OCI-LY1 (cell line): ENCODE data around the gene CHST15.

Experiments used
- H2AFZ ChIP-seq: fragments of 200-600 bp; sonication (generic), shearing (Covaris generic); 2 replicates; pipeline ENCODE4 v1.6.0; 2014; ENCODE audit warnings: antibody characterized with exemption, mild to moderate bottlenecking, low read length
- H3F3A ChIP-seq: fragments of 200-600 bp; sonication (generic), shearing (Covaris generic); 2 replicates; pipeline ENCODE4 v1.6.0; 2014; ENCODE audit warnings: mild to moderate bottlenecking, antibody characterized with exemption, low read length, moderate library complexity; ENCODE audit not compliant: insufficient read depth
- H3K27ac ChIP-seq: fragments of 200-600 bp; sonication (generic); 2 replicates; pipeline ENCODE4 v1.5.1; 2014; ENCODE audit warnings: low read length, mixed run types, mild to moderate bottlenecking, low read depth; ENCODE audit not compliant: poor library complexity, severe bottlenecking
- H3K27me3 ChIP-seq: fragments of 200-600 bp; sonication (generic); 2 replicates; pipeline ENCODE4 v1.6.0; 2014; ENCODE audit warnings: antibody characterized with exemption, mild to moderate bottlenecking, low read length, moderate library complexity; ENCODE audit not compliant: insufficient read depth
- H3K36me3 ChIP-seq: fragments of 200-600 bp; sonication (generic); 2 replicates; pipeline ENCODE4 v1.6.1; 2014; ENCODE audit warnings: mild to moderate bottlenecking, antibody characterized with exemption, low read length, moderate library complexity, mixed read lengths; ENCODE audit not compliant: insufficient read depth
- H3K4me1 ChIP-seq: fragments of 200-600 bp; sonication (generic); 2 replicates; pipeline ENCODE4 v1.5.1; 2014; ENCODE audit warnings: mild to moderate bottlenecking, low read length, moderate library complexity; ENCODE audit not compliant: insufficient read depth, severe bottlenecking
- H3K4me2 ChIP-seq: fragments of 200-600 bp; sonication (generic), shearing (Covaris generic); 2 replicates; pipeline ENCODE4 v1.6.1; 2014; ENCODE audit warnings: low read length
- H3K4me3 ChIP-seq: fragments of 200-600 bp; sonication (generic); 2 replicates; pipeline ENCODE4 v1.5.1; 2014; ENCODE audit warnings: low read length, low read depth, mild to moderate bottlenecking, mixed read lengths; ENCODE audit not compliant: poor library complexity, severe bottlenecking
- H3K79me2 ChIP-seq: fragments of 200-600 bp; shearing (Covaris generic); 2 replicates; pipeline ENCODE4 v1.6.1; 2016; ENCODE audit warnings: mixed run types, low read length, mixed read lengths; ENCODE audit not compliant: insufficient read depth
- H3K9ac ChIP-seq: fragments of 200-600 bp; sonication (generic), shearing (Covaris generic); 2 replicates; pipeline ENCODE4 v1.6.1; 2014; ENCODE audit warnings: mild to moderate bottlenecking, low read length, mixed read lengths
- H3K9me2 ChIP-seq: fragments of 200-600 bp; sonication (generic), shearing (Covaris generic); 2 replicates; pipeline ENCODE4 v1.6.1; 2014; ENCODE audit warnings: low read depth, mild to moderate bottlenecking, low read length, mixed read lengths
- H3K9me3 ChIP-seq: fragments of 200-600 bp; shearing (Covaris generic); 2 replicates; pipeline ENCODE4 v1.6.1; 2014; ENCODE audit warnings: low read length, mixed read lengths
- H4K20me1 ChIP-seq: fragments of 200-600 bp; sonication (generic), shearing (Covaris generic); 2 replicates; pipeline ENCODE4 v1.6.0; 2016; ENCODE audit warnings: mild to moderate bottlenecking, low read length; ENCODE audit not compliant: insufficient read depth
- CTCF ChIP-seq: fragments of 200-600 bp; sonication (generic), shearing (Covaris generic); IDR thresholded peaks from 2 replicates; pipeline ENCODE4 v1.5.1; 2017; ENCODE audit warnings: mild to moderate bottlenecking, antibody characterized with exemption, low read length, moderate library complexity, mixed read lengths
- EZH2 ChIP-seq: fragments of 200-600 bp; sonication (generic), shearing (Covaris generic); IDR thresholded peaks from 2 replicates; pipeline ENCODE4 v1.8.0; 2017; ENCODE audit warnings: borderline replicate concordance, mixed run types, mild to moderate bottlenecking, antibody characterized with exemption, low read length, moderate library complexity, mixed read lengths

CHST15 gene

GRCh38 chr10:124018886-124019525 lies 74.4 kb downstream of the CHST15 start:
- TF ChIP-seq EZH2 (no peak), CTCF (no peak)
- no peaks in the 10 kb centered on the region for H3K4me1 ChIP-seq
- H3K9ac ChIP-seq = no peak overlapping the region
- H3K79me2 ChIP-seq = no peaks in the 10 kb centered on the region
- H3K4me3 ChIP-seq = no peak overlapping the region
- H4K20me1 ChIP-seq = no peaks in the 10 kb centered on the region
- no peaks in the 10 kb centered on the region for H3K27me3 ChIP-seq
- H3K27ac ChIP-seq = no peak overlapping the region
- H2AFZ ChIP-seq = no peak overlapping the region
- peaks cover 35% of the 10 kb centered on the region for H3K36me3 ChIP-seq
- H3F3A ChIP-seq = no peaks in the 10 kb centered on the region
- no peaks in the 10 kb centered on the region for H3K9me2 ChIP-seq
- H3K9me3 ChIP-seq = peaks cover 1% of the 10 kb centered on the region; the same call in 1 of the 2 replicates
- no peak overlapping the region for H3K4me2 ChIP-seq

DNA sequence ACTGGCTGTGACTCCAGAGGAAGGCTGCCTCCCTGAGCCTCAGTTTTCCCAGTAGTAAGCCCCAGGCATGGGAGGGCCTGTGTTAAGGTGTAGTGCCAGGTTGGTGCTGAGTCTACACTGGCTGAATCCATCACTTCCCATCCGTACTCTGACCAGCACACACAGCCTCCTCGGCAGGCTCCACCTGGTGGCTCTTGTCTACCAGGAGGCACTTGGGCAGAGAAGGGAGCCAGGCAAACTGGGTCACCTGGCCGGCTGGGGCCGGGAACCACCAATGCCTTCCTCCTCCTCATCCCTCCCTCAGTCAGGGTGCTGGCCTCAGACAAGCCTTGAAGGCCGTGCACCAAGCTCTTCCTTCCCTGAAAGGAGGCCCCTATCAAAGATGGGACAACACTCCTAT lies 75.7 kb downstream of the CHST15 start:
- no peaks in the 10 kb centered on the region for H4K20me1 ChIP-seq
- no peaks in the 10 kb centered on the region for H3K4me1 ChIP-seq
- no peaks in the 10 kb centered on the region for H3K79me2 ChIP-seq
- no peak overlapping the region for H3K9ac ChIP-seq
- H3K27me3 ChIP-seq = no peaks in the 10 kb centered on the region
- H2AFZ ChIP-seq = no peak overlapping the region
- H3K4me3 ChIP-seq = no peak overlapping the region
- peaks cover 47% of the 10 kb centered on the region for H3K36me3 ChIP-seq
- no peak overlapping the region for H3K4me2 ChIP-seq
- H3K27ac ChIP-seq = no peak overlapping the region
- TF ChIP-seq EZH2 (no peak), CTCF (no peak)
- H3F3A ChIP-seq = no peaks in the 10 kb centered on the region
- H3K9me2 ChIP-seq = no peaks in the 10 kb centered on the region
- H3K9me3 ChIP-seq = peaks cover 13% of the 10 kb centered on the region; the same call in 1 of the 2 replicates

- peaks cover 13% of the 10 kb centered on the region; the same call in 1 of the 2 replicates for H3K9me3 ChIP-seq
- peaks cover 52% of the 10 kb centered on the region for H3K36me3 ChIP-seq
- TF ChIP-seq EZH2 (no peak), CTCF (no peak)
- no peak overlapping the region for H3K4me2 ChIP-seq
- H3K27me3 ChIP-seq = no peaks in the 10 kb centered on the region
- no peak overlapping the region for H3K27ac ChIP-seq
- no peaks in the 10 kb centered on the region for H3F3A ChIP-seq
- no peaks in the 10 kb centered on the region for H3K79me2 ChIP-seq
- H3K4me3 ChIP-seq = no peak overlapping the region
- H3K9ac ChIP-seq = no peak overlapping the region
- H4K20me1 ChIP-seq = no peaks in the 10 kb centered on the region
- H2AFZ ChIP-seq = no peak overlapping the region
- no peaks in the 10 kb centered on the region for H3K4me1 ChIP-seq
- no peaks in the 10 kb centered on the region for H3K9me2 ChIP-seq
Measured at GRCh38 chr10:124016804-124017375, 76.5 kb downstream of the CHST15 start.
